A549 (cell line): ENCODE data around the gene DDTL.

ENCODE experiments used
- MAZ ChIP-seq: fragments of 150-350 bp; IDR thresholded peaks from 2 replicates; pipeline ENCODE4 v1.6.1; 2014; ENCODE audit warnings: antibody characterized with exemption, low read depth, low read length, borderline replicate concordance
- MYC ChIP-seq: IDR thresholded peaks from 2 replicates; pipeline ENCODE4 v1.6.1; 2012; ENCODE audit warnings: mild to moderate bottlenecking, inconsistent platforms, low read length, improper control_type of control experiment, borderline replicate concordance

DNA sequence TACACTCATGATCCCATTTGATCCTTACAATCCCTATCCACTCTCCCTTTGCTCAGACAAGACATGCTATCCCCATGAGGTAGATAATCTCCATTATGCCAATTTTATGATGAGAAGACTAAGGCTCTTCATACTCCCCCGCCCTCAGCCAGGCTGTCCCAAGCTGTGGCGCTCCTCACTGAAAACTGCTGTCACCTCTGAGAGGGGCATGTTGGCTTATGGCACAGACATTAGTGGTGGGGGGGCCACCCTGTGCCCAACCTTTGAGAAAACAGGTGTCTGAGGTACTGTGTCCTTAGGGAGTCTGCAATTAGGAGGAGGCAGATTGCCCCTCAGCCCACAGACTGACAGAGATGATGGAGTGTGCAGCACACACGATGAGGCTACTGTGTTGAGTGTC lies 2.4 kb downstream of the DDTL start:
- TF ChIP-seq MYC (no peak), MAZ (no peak)
